Right lobe of liver (tissue), 4 donors: Measurements from ENCODE around the gene PRIM2.
"Not testable (repeated sequence)": the region's sequence is repeated elsewhere in the genome, so short reads cannot be mapped to it uniquely, and the experiment has no call there.

Experiments used
- CTCF ChIP-seq, 4 donors: fragments of 200-600 bp in 3 of 4; fragments of 450-650 bp in 1 of 4; IDR thresholded peaks; one replicate each; pipeline versions ENCODE4 v1.5.1 to v1.8.0; 2016 to 2022; ENCODE audit warnings: antibody characterized with exemption in 4 of 4, mild to moderate bottlenecking in 2 of 4
- POLR2A ChIP-seq: fragments of 450-650 bp; IDR thresholded peaks from one replicate; pipeline ENCODE4 v1.6.1; 2017; ENCODE audit warnings: antibody characterized with exemption, mild to moderate bottlenecking
- donor health status: DM: no; HTN: no; CAD: no.
- donor health status: DM: no; HTN: no; CAD: no.
- donor health status: DM: no; HTN: yes; CAD: no.

GRCh38 chr6:57308755-57309154 is 8.7 kb upstream of the PRIM2 start:
- not testable (repeated sequence) for TF ChIP-seq POLR2A; CTCF (IDR thresholded peaks at IDR 0.05)
